Fibroblast of lung (primary cell): Measurements from ENCODE around the gene REXO2. TPM values are rescaled to one million over a fixed set of nuclear protein-coding genes. Genes with fewer than 3 reads are reported as not detected.

ENCODE experiments used
- DNase-seq, 2 donors: peaks; one replicate each; pipeline versions ENCODE4 v3.0.0 to v3.0.0-alpha.2; 2010; ENCODE audit warnings: low read depth in 2 of 2
- H2AFZ ChIP-seq: 2 replicates; pipeline ENCODE4 v1.5.1; 2012; ENCODE audit warnings: low read length, control low read depth, inconsistent platforms
- H3K27ac ChIP-seq: 2 replicates; pipeline ENCODE4 v1.5.1; 2011; ENCODE audit warnings: low read length, control low read depth; ENCODE audit not compliant: insufficient read depth
- H3K27me3 ChIP-seq: 2 replicates; pipeline ENCODE4 v1.5.1; 2011; ENCODE audit warnings: mild to moderate bottlenecking, low read length; ENCODE audit not compliant: control insufficient read depth, insufficient read depth
- H3K36me3 ChIP-seq: 2 replicates; pipeline ENCODE4 v1.5.1; 2011; ENCODE audit warnings: low read length; ENCODE audit not compliant: control insufficient read depth, insufficient read depth
- H3K4me1 ChIP-seq: 2 replicates; pipeline ENCODE4 v1.5.1; 2011; ENCODE audit warnings: low read length; ENCODE audit not compliant: control insufficient read depth, insufficient read depth; ENCODE audit errors: extremely low read depth
- H3K4me2 ChIP-seq: 2 replicates; pipeline ENCODE4 v1.5.1; 2011; ENCODE audit warnings: low read length, control low read depth; ENCODE audit not compliant: insufficient read depth; ENCODE audit errors: extremely low read depth
- H3K4me3 ChIP-seq, 4 experiments: fragments of 200-600 bp in 1 of 4; sonication (generic) in 1 of 4; replicated peaks in 1 of 4; 2 replicates each; pipeline ENCODE4 v1.5.1; 2011 to 2016; ENCODE audit warnings: low read length in 4 of 4, low read depth in 3 of 4, mild to moderate bottlenecking in 3 of 4, control low read depth in 2 of 4, inconsistent platforms in 1 of 4, mixed read lengths in 1 of 4; ENCODE audit not compliant: insufficient read depth in 1 of 4; ENCODE audit errors: control extremely low read depth in 1 of 4
- H3K79me2 ChIP-seq: 2 replicates; pipeline ENCODE4 v1.5.1; 2012; ENCODE audit warnings: mild to moderate bottlenecking, low read length, inconsistent platforms; ENCODE audit not compliant: control insufficient read depth, insufficient read depth
- H3K9ac ChIP-seq: 2 replicates; pipeline ENCODE4 v1.5.1; 2011; ENCODE audit warnings: mild to moderate bottlenecking, low read length, control low read depth; ENCODE audit not compliant: insufficient read depth
- H3K9me3 ChIP-seq: 2 replicates; pipeline ENCODE4 v1.5.1; 2012; ENCODE audit warnings: low read depth, low read length; ENCODE audit not compliant: control insufficient read depth, insufficient read depth
- H4K20me1 ChIP-seq: 2 replicates; pipeline ENCODE4 v1.5.1; 2011; ENCODE audit warnings: low read length; ENCODE audit not compliant: control insufficient read depth, insufficient read depth; ENCODE audit errors: extremely low read depth
- CTCF ChIP-seq, 2 donors: IDR thresholded peaks in 1 of 2; conservative IDR thresholded peaks in 1 of 2; 1 replicate in 1 of 2; 2 replicates in 1 of 2; pipeline ENCODE4 v1.5.1; 2011 to 2012; ENCODE audit warnings: low read length in 2 of 2, control low read depth in 1 of 2, inconsistent platforms in 1 of 2, low read depth in 1 of 2, mild to moderate bottlenecking in 1 of 2
- EZH2 ChIP-seq: IDR thresholded peaks from 2 replicates; pipeline ENCODE4 v1.5.1; 2012; ENCODE audit warnings: low read length, control low read depth, mild to moderate bottlenecking; ENCODE audit errors: missing control alignments
- polyA plus RNA-seq, 2 donors: library from polyadenylated mRNA; depleted of rRNA in 1 of 2; stranded (reverse) in 1 of 2; unstranded in 1 of 2; fragments of >200 nt; gene quantifications; 2 replicates each; pipeline ENCODE4 v1.2.1, GENCODE V29; 2011 to 2012; ENCODE audit warnings: missing spikeins in 1 of 2
- total RNA-seq: library from RNA; depleted of rRNA; stranded (reverse); fragments of >200 nt; gene quantifications from 2 replicates; pipeline ENCODE4 v1.2.1, GENCODE V29; 2014

REXO2 gene
- total and polyA plus RNA-seq, 2 donors (not counting 1 experiment from before 2014, with no cell fraction given): 234 to 372 TPM

- Histone ChIP-seq H3K9me3 (no peaks in the 10 kb centered on the region), H3K9ac (no peak overlapping the region), H3K4me2 (no peak overlapping the region), H3K36me3 (no peaks in the 10 kb centered on the region), H2AFZ (no peak overlapping the region), H4K20me1 (no peaks in the 10 kb centered on the region), H3K79me2 (no peaks in the 10 kb centered on the region), H3K27ac (no peak overlapping the region), H3K4me1 (no peaks in the 10 kb centered on the region), H3K4me3 (no peak overlapping the region), H3K27me3 (no peaks in the 10 kb centered on the region)
- no peak for DNase-seq
- TF ChIP-seq CTCF (conservative IDR thresholded peaks at IDR 0.05 in 1 of 2, IDR thresholded peaks at IDR 0.05 in 1 of 2; ENCODE audit: low read depth in 1 of 2, low read length in 2 of 2): no peak
- TF ChIP-seq EZH2: no peak
These were observed 24.7 kb downstream of the REXO2 start for GRCh38 chr11:114463999-114464398.

- Histone ChIP-seq H3K4me3 (no peak overlapping the region), H2AFZ (no peak overlapping the region), H3K9ac (no peak overlapping the region), H3K9me3 (no peaks in the 10 kb centered on the region), H3K27ac (no peak overlapping the region), H3K4me2 (no peak overlapping the region), H3K27me3 (no peaks in the 10 kb centered on the region), H4K20me1 (no peaks in the 10 kb centered on the region), H3K79me2 (no peaks in the 10 kb centered on the region), H3K4me1 (no peaks in the 10 kb centered on the region), H3K36me3 (no peaks in the 10 kb centered on the region)
- TF ChIP-seq EZH2 (no peak), CTCF (conservative IDR thresholded peaks at IDR 0.05 in 1 of 2, IDR thresholded peaks at IDR 0.05 in 1 of 2; ENCODE audit: low read depth in 1 of 2, low read length in 2 of 2) (no peak)
- no peak for DNase-seq
These were observed 27.5 kb downstream of the REXO2 start for GRCh38 chr11:114466742-114467141.

- H3K4me1 ChIP-seq: no peaks in the 10 kb centered on the region
- H3K27ac ChIP-seq: no peak overlapping the region
- no peak for TF ChIP-seq CTCF (conservative IDR thresholded peaks at IDR 0.05 in 1 of 2, IDR thresholded peaks at IDR 0.05 in 1 of 2; ENCODE audit: low read depth in 1 of 2, low read length in 2 of 2)
- no peak for TF ChIP-seq EZH2
- no peaks in the 10 kb centered on the region for H3K9me3 ChIP-seq
- no peak overlapping the region for H2AFZ ChIP-seq
- no peak overlapping the region for H3K4me2 ChIP-seq
- H4K20me1 ChIP-seq: no peaks in the 10 kb centered on the region
- H3K4me3 ChIP-seq: no peak overlapping the region
- no peaks in the 10 kb centered on the region for H3K79me2 ChIP-seq
- no peak overlapping the region for H3K9ac ChIP-seq
- no peak for DNase-seq
- H3K27me3 ChIP-seq: no peaks in the 10 kb centered on the region
- no peaks in the 10 kb centered on the region for H3K36me3 ChIP-seq
These were observed 33.4 kb downstream of the REXO2 start for GRCh38 chr11:114472661-114473060.
